ENCODE data around the gene PCED1A. TPM values are rescaled to one million over a fixed set of nuclear protein-coding genes. Genes with fewer than 3 reads are reported as not detected.

Gene PCED1A
- total RNA-seq, 4 donors from 2014 or later, result 25.4 to 99.0 (median 48.7) TPM

GRCh38 chr20:2799688-2800520 is 40.6 kb downstream of the PCED1A start:
- TF ChIP-seq CTCF (IDR thresholded peaks at IDR 0.05), result no peak
- TF ChIP-seq POLR2A (IDR thresholded peaks at IDR 0.05), result no peak
- Histone ChIP-seq H3K36me3 (no peaks in the 10 kb centered on the region), H3K4me1 (peaks cover 0 to 17% (median 2%) of the 10 kb centered on the region in 4 donors), H3K27ac (no peak overlapping the region), H3K27me3 (peaks cover 0 to 20% of the 10 kb centered on the region in 2 donors), H3K4me3 (peak overlapping the region in 3 of 4 donors; percentile 9 to 38 (median 30)), H3K9me3 (no peaks in the 10 kb centered on the region)
- DNase-seq, result no peak

GRCh38 chr20:2799271-2799670 is 41.2 kb downstream of the PCED1A start:
- Histone ChIP-seq H3K36me3 (no peaks in the 10 kb centered on the region), H3K9me3 (no peaks in the 10 kb centered on the region), H3K27me3 (peaks cover 0 to 17% of the 10 kb centered on the region in 2 donors), H3K27ac (no peak overlapping the region), H3K4me1 (peaks cover 0 to 17% (median 2%) of the 10 kb centered on the region in 4 donors), H3K4me3 (peak overlapping the region in 1 of 4 donors; percentile 38)
- no peak for DNase-seq
- TF ChIP-seq CTCF (IDR thresholded peaks at IDR 0.05), result no peak
- TF ChIP-seq POLR2A (IDR thresholded peaks at IDR 0.05), result no peak

GRCh38 chr20:2798814-2799213 is 41.6 kb downstream of the PCED1A start:
- no peak overlapping the region for H3K4me3 ChIP-seq
- TF ChIP-seq POLR2A (IDR thresholded peaks at IDR 0.05), result no peak
- no peak for TF ChIP-seq CTCF (IDR thresholded peaks at IDR 0.05)
- peaks cover 0 to 17% of the 10 kb centered on the region in 2 donors for H3K27me3 ChIP-seq
- H3K9me3 ChIP-seq, result no peaks in the 10 kb centered on the region
- no peak overlapping the region for H3K27ac ChIP-seq
- H3K4me1 ChIP-seq, result peaks cover 0 to 17% (median 2%) of the 10 kb centered on the region in 4 donors
- no peak for DNase-seq
- no peaks in the 10 kb centered on the region for H3K36me3 ChIP-seq

- no peaks in the 10 kb centered on the region for H3K9me3 ChIP-seq
- no peak overlapping the region for H3K4me3 ChIP-seq
- H3K36me3 ChIP-seq, result no peaks in the 10 kb centered on the region
- peaks cover 0 to 17% of the 10 kb centered on the region in 2 donors for H3K27me3 ChIP-seq
- H3K27ac ChIP-seq, result no peak overlapping the region
- H3K4me1 ChIP-seq, result peaks cover 0 to 17% (median 2%) of the 10 kb centered on the region in 4 donors
- DNase-seq, result no peak
- no peak for TF ChIP-seq POLR2A (IDR thresholded peaks at IDR 0.05)
- no peak for TF ChIP-seq CTCF (IDR thresholded peaks at IDR 0.05)
Measured at GRCh38 chr20:2798095-2798805, 42.2 kb downstream of the PCED1A start.

GRCh38 chr20:2797136-2797983 is 43.1 kb downstream of the PCED1A start:
- no peaks in the 10 kb centered on the region for H3K36me3 ChIP-seq
- H3K4me1 ChIP-seq, result peaks cover 0 to 17% (median 2%) of the 10 kb centered on the region in 4 donors
- H3K9me3 ChIP-seq, result no peaks in the 10 kb centered on the region
- no peak for DNase-seq
- H3K27ac ChIP-seq, result no peak overlapping the region
- no peak overlapping the region for H3K4me3 ChIP-seq
- TF ChIP-seq POLR2A (IDR thresholded peaks at IDR 0.05) (no peak), CTCF (IDR thresholded peaks at IDR 0.05) (no peak)
- H3K27me3 ChIP-seq, result peaks cover 0 to 17% of the 10 kb centered on the region in 2 donors
